ENCODE measurements around the gene KIAA1671.

KIAA1671 gene

GRCh38 chr22:25146307-25146706 lies 193.8 kb downstream of the KIAA1671 start:
- no peak for DNase-seq (ENCODE audit: low spot score)

GRCh38 chr22:25146906-25147641 lies 194.6 kb downstream of the KIAA1671 start:
- DNase-seq (ENCODE audit: low spot score): no peak

- no peak for DNase-seq (ENCODE audit: low spot score)
Measured at GRCh38 chr22:25147642-25147928, 195.1 kb downstream of the KIAA1671 start.

GRCh38 chr22:25148149-25148691 lies 195.7 kb downstream of the KIAA1671 start:
- DNase-seq (ENCODE audit: low spot score): no peak

- no peak for DNase-seq (ENCODE audit: low spot score)
Measured at GRCh38 chr22:25149014-25149413, 196.5 kb downstream of the KIAA1671 start.

- DNase-seq (ENCODE audit: low spot score): no peak
Measured at GRCh38 chr22:25153961-25154666, 201.6 kb downstream of the KIAA1671 start.

- no peak for DNase-seq (ENCODE audit: low spot score)
Measured at GRCh38 chr22:25154667-25154999, 202.1 kb downstream of the KIAA1671 start.

- no peak for DNase-seq (ENCODE audit: low spot score)
Measured at GRCh38 chr22:25156736-25157135, 204.2 kb downstream of the KIAA1671 start.

- DNase-seq (ENCODE audit: low spot score): no peak
Measured at GRCh38 chr22:25159028-25159427, 206.5 kb downstream of the KIAA1671 start.

GRCh38 chr22:25160120-25160996 lies 207.8 kb downstream of the KIAA1671 start:
- DNase-seq (ENCODE audit: low spot score): no peak

- no peak for DNase-seq (ENCODE audit: low spot score)
Measured at GRCh38 chr22:25161017-25161915, 208.8 kb downstream of the KIAA1671 start.

GRCh38 chr22:25161916-25162530 lies 209.5 kb downstream of the KIAA1671 start:
- DNase-seq (ENCODE audit: low spot score): no peak

- DNase-seq (ENCODE audit: low spot score): peak; percentile 22
Measured at GRCh38 chr22:25162561-25162960, 210.0 kb downstream of the KIAA1671 start.

GRCh38 chr22:25165785-25166184 lies 213.3 kb downstream of the KIAA1671 start:
- no peak for DNase-seq (ENCODE audit: low spot score)

- no peak for DNase-seq (ENCODE audit: low spot score)
Measured at GRCh38 chr22:25166266-25167040, 213.9 kb downstream of the KIAA1671 start.

- DNase-seq (ENCODE audit: low spot score): no peak
Measured at GRCh38 chr22:25167082-25167481, 214.6 kb downstream of the KIAA1671 start.

GRCh38 chr22:25167834-25168601 lies 215.5 kb downstream of the KIAA1671 start:
- no peak for DNase-seq (ENCODE audit: low spot score)

GRCh38 chr22:25169278-25170031 lies 216.9 kb downstream of the KIAA1671 start:
- no peak for DNase-seq (ENCODE audit: low spot score)

All from NAMALWA (cell line).